IPS-11a (cell line): ENCODE data around the gene TAGLN3.

Experiments used
- H3K4me3 ChIP-seq: one replicate; pipeline ENCODE4 v1.5.1; 2013; ENCODE audit warnings: low read depth, low read length, control low read depth

TAGLN3 gene

GRCh38 chr3:112043621-112044201 lies 45.0 kb downstream of the TAGLN3 start:
- no peak overlapping the region for H3K4me3 ChIP-seq

DNA sequence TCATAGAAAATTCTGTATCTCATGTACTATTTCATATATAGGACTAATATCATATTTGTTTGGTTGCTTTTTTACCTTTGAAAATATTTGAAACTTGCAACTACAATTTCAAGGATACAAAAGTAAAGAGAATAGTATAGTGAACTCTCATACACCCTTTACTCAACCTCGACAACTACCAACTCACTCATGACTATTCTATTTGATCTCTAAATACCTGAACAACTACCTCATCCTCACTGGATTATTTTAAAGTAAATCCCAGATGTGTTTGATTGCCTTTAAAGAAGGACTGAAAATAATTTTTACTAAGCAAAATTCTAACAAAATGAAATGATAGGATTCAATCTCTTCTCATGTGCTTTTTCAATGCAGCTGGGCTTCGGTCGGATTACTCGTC lies 47.9 kb downstream of the TAGLN3 start:
- no peak overlapping the region for H3K4me3 ChIP-seq

DNA sequence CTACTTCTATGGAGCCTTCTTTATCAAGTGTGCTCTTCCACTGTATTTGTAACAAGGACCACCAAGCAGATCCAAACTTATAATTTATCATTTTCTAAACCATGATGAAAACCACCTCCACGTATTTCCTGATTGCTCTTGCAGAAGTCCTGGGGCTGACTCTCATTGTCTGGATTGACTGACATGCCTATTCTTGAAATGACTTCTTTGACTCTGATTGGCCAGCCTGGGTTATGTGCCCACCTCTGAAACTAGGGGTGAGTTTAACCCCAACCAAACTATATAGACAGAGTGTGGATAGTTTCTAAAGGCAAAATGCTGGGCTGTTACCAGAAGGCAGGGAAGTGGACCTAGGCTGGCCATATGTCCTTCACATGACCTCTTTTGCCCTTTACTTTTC lies 48.5 kb downstream of the TAGLN3 start:
- no peak overlapping the region for H3K4me3 ChIP-seq

DNA sequence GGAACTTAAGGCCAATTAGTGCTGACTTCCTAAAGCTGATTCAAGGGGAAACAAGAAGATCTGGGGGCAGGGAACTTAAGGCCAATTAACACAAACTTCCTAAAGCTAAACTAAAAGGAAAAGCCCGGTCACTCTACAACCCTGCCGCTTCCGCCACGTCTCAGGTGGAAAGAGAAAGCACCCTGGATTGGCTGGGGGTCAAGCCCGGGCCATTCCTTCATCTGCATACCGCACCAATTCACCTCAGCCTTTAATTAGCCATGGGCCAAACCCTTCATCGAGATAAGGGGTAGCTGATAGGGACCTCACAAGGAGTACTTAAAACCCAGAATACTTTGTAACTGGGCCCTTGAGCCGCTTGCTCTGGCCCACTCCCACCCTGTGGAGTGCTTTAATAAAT lies 50.2 kb downstream of the TAGLN3 start:
- H3K4me3 ChIP-seq, result no peak overlapping the region

DNA sequence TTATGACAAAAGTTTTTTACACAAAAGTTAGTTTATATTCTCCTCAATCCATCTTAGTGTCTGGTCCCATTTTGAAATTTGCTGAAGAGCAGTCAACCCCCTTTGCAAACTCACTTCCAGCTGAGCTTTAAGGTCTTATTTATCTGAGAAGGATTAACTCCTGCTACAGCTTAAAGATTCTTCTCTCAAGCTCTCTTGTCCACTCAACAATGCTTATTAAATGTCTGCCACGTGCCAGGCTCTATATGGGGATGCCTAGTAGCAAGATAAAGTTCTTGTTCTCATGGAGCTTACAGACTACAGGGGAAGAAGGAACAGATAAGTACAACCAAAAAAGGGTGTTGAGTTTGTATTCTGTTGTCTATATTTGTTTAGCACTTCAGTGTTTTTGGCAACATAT lies 54.5 kb downstream of the TAGLN3 start:
- H3K4me3 ChIP-seq, result no peak overlapping the region

- no peak overlapping the region for H3K4me3 ChIP-seq
Observed at GRCh38 chr3:112056451-112056929, 57.8 kb downstream of the TAGLN3 start.

DNA sequence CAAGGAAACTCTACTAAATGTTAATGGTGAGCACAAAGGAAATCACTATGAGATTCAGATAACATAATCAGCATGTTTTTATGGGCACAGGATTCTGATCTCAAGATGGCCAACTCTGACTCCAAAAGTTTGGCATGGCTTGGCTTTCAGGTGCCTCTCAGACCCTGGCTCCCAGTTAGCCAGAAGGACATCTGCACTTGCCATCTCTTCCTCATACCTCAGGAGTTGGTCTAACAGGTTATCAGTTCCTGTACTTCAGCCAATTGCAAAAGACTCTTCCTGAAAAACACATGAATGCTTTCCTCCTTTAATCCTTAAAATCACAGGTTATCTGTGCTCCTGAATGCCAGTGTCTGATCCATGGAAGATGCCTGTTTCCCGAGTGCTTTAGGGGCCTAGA lies 60.8 kb downstream of the TAGLN3 start:
- H3K4me3 ChIP-seq, result no peak overlapping the region

DNA sequence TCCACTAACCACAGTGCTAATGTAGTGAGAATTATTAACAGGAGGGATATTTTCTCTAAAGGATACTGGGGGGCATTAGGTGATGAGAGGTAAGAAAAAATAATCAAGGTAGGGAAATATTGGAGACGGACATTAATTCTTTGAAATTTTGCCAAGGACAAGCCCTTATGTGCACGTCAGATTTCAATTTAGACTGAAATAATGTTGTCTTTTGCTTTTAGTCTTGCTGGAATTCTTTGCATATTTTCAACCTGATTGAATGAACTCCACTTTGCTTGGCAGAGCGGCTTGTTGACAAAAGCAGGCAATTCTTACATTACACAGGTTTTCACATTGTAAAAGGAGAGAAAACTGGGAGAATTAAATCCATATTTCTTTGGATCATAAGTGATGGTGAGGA lies 62.4 kb downstream of the TAGLN3 start:
- no peak overlapping the region for H3K4me3 ChIP-seq
